HG03066 (cell line): Measurements from ENCODE around the gene AJUBA.
"Not testable (repeated sequence)": the region's sequence is repeated elsewhere in the genome, so short reads cannot be mapped to it uniquely, and the experiment has no call there.

Source experiments
- ATAC-seq: cut with Tn5 transposase; IDR thresholded peaks from one replicate; pipeline ENCODE4 v1.9.1; 2021; ENCODE audit warnings: low read depth; ENCODE audit not compliant: unreplicated experiment

AJUBA gene

DNA sequence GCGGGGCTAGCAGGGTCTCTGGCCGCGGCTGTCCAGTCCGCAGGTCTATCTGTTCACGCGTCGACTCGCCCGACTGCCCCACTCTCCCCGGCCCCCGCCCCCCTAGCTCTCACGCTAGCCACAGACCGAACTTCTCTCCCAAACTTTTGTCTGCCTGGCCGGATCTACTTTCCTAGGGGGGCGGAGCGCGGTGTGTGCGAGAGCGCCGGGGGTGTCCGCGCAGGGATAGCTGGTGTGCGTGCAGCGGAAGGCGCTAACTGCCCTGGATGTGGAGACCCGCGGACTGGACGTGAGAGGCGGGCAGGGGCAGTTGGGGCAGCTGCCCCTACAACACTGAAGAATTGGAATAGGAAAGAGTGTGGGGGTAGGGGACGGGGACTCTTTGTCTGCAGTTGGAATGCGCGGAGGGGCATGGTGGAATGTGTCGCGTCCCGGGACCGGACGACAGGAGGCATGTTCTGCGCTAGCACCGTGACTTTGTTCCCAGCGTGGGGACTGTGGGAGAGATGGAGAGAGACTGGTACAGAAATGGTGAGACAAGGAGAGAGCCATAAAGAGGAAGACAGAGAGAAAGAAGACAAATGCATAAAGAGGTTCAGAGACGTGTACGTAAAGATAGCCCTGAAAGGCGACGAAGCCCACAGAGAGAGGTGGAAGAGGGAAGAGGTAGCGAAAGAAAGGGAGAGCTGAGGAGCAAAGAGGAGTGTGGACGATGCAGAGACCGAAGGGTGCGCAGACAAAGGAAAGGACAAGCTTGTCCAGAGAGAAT, at the start of gene AJUBA:
AJUBA (minus strand) TSS at position 75 of the 769 bp plus-strand sequence. CDS start 285 bp downstream, outside the sequence.
- ATAC-seq, result no peak

DNA sequence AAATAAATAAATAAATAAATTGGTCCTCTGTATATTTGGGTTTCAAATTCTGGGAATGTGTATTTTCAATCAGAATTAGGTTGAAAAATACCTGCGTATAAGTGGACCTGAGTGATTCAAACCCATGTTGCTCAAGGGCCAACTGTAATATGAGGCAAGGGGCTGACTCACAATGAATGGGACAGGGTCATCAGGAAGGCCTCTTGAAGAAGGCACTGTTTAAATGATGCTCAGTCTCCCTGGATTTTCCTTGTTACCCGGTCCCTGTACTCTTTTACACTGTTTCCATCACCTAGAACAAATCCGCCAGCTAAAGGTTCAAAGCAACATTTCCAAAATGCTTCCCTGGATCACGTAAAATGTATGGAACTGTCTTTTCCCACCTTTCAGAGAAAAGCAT, 48.6 kb upstream of the AJUBA start:
- no peak for ATAC-seq

DNA sequence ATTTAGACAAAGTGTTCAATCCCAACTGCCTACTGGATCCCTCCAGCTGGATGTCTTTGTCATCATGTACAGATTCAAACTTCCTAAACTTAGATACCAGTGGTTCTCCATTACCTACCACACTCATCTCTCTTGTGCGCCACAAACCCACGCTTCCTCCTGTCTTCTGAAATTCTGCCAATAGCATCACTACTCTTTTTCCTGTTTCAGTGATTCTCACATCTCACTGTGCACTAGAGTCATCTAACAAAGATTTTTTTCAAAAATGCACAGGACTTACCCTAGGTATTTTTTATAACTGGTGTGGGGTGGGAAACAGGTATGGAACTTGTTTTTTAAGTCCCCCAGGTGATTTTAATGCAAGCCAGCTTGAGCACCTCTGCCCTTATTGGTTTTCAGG, 46.4 kb upstream of the AJUBA start:
- ATAC-seq, result no peak

DNA sequence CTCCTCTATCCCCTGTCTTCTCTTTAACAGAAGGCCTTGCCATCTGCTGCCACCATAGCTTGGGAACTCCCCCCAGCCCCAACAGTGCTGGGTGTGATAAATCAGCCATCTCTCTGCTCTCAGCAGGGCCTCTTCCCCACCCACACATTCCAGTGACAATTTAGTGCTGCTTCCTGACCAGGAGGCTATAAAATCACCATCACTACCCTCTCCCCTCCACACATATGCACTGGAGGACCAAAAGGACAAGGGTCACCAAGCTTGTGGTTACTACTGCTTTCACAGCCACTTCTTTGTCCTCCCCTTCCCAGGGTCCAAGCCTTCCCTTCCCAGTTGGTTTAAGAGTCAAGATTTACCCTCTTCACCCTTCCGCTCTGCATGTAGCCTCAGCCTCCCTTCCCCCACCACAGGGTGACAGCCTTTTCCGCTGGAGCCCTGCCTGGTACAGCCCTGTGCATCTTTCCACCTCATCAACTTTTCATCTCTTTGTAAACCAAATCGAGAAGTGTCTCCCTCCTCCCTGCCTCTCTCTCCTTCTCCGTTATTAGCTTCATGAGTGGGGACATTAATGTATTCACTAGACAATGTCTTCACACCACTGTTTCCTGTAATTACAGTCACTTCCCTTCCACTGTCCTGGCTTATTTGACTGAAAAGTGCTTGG, 42.9 kb upstream of the AJUBA start:
- ATAC-seq, result no peak

DNA sequence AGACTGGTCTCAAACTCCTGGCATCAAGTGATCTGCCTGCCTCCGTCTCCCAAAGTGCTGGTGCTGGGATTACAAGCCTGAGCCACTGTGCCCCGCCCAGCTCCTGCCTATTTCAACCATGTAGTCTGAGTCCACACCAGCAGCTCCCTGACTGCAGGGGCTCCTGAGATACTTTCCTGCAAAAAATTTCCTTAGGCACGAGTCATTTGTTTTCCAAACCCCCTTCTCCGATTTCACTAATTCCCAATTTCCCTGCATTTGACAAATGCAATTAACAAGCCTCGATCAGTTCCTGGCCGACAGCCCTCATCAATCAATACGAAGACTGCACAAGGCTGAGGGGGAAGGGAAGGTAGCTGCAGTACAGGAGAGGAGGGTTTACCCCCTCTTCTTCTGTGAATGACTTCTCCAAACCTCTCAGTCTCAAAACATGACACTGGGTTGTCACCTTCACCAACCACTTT, 42.3 kb upstream of the AJUBA start:
- no peak for ATAC-seq

DNA sequence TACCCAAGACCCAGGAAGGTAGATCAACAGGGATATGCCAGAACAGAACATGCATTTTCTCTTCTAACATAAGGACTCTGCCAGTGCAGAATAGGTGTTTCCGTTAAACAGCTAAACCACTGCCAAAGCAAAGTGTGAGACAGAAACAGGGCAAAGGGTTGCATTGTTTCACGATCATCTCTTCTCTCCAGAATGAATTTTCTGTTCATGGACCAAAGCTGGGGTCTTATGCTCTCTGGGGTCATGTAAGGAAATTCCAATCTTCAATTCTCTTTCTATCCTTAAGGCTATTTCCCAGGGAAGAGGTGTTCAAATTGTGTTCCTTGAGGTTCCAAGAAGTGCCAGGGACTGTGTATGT, 41.4 kb upstream of the AJUBA start:
- ATAC-seq, result no peak

DNA sequence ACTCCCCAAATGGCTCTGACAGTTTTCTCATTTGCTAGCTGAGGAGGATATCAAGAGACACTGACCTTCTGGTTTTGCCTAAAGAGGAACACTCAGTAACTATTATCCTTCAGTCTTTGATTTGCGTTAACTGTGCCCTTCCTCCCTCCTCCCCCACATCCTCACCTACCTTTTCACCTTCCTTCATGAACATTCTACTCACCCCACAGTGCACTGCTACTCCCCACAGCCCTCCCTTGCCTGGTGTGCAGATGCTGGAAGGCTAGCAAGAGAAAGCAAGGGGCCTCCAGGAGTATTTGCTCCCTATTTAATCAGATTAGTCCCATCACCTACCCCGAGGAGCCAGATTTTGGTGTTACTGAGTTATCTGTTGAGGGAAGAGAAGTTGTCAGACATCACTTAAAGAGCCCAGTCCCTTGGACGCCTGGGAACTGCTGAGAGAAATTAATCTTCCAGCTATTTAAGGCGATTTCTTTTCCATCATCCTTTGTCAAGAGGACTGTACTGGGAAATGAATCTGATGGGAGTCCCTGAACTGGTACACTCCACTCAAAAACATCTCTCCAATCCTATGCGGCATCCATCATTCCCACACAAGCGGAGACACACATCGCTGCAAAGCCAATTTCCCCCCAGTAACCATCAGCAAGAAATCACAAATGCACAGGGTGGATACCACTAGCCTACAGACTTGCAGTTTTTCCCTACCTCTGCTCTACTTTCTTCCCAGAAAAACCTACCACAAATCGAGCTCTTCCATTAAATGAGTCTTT, 40.9 kb upstream of the AJUBA start:
- no peak for ATAC-seq

DNA sequence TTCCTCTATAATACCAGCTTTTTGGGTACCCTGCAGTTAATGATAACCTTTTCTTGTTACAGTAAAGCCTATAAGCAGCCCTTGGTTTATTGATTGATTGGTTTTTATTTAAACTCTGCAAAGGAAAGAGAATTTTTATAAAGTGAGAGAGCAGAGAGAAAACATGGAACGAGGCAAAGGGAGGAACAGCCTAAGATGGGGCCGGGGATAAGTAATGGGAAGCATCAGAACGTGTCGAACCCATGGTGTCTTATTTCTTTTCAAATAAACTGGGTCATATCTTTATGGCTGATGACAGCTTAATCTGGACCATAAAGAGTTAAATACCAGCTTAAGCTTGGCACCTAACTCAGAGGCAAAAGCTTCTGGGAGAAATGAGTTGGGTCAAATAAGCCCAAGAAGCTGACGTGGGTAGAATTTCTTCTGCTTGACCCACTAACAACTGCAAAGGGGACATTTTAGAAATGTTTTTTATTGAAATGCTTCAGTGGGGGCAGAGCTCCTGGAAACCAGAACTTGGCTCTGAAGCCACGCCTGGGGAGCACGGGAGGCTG, 39.6 kb upstream of the AJUBA start:
- no peak for ATAC-seq

DNA sequence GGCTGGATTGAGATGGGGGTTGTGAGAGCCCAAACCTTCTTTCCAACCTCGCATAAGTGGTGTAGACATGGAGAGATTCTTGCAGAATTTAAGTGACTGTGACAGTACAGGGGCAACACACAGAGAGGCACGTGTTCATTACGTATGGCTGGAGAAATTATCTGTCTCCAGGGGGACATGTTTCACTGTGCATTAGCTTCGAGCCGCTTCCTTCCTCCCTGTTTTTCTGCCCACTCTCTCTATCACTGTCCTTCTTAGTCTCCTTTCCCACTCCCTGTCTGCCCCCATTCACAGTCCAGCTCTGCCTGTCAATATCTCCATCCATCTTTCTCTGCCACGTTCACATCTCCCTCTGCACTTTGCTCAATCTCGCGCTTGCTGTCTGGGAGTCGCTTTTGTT, 39.1 kb upstream of the AJUBA start:
- no peak for ATAC-seq

DNA sequence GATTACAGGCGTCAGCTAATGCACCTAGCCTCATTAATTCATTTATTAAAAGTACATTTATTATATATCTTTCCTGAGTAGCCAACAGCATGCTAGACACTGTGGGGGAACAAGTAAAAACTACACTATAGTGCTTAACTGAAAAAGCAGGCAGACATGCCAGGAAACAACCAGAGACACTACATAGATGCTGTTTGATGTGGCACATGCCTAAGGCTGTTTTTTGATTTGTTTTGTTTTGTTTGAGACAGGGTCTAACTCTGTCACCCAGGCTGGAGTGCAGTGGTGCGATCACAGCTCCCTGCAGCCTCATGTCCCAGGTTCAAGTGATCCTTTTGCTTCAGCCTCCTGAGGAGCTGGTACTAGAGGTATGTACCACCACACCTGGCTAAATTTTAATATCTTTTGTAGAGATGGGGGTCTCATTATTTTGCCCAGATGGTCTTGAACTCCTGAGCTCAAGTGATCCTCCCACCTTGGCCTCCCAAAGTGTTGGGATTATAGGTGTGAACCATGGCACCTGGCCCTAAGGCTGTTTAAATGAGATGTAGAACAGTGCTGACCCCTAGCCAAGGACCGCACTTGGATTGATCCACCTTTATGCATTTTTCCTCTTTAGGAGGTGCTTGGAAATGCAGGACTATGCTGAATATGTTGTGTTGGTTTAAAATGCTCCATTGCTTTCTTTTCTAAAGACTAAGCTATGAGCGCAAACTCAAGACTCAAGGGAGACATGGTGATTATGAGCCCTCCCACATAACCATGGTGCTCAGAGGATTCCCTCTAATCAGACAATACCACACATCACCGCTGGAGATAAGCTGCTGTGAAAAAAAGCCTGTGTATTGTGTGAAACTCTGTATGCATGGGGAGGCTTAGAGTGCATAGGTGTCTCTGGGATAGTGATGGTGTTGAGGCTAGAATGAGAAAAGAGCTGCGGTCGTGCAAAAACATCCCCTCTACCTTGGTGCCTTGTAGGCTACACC, 38.1 kb upstream of the AJUBA start:
- no peak for ATAC-seq

DNA sequence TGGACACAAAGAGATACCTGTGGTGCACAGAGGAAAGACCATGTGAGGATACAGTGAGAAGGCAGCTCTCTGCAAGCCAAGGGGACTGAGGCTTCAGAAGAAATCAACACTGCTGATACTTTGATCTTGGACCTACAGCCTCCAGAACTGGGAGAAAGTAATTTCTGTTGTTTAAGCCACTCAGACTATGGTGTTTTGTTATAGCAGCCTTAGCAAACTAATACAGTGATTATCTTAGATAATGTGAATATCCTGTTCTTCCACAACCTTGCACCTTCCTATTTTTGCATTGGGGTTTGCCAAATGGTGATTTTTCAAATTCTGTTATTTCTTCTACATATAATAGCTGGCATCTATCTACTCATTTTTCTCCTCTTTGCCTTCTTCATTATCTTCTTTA, 35.8 kb upstream of the AJUBA start:
- no peak for ATAC-seq

DNA sequence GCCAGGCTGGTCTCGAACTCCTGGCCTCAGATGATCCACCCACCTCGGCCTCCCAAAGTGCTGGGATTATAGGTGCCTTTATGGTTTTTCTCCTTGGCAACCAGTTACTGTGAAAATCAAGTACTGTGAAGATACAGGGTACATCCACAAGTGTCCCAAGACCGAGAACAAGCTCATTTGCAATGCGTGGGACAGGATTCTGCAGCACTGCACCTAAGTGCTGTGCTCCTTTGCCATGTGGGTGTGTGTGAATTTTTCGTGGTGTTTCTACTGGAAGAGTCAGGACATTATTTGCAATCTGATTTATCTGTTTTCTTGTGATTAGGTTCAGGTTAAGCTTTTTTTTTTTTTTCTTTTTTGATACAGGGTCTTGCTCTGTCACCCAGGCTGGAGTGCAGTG, 34.7 kb upstream of the AJUBA start:
- ATAC-seq, result no peak

DNA sequence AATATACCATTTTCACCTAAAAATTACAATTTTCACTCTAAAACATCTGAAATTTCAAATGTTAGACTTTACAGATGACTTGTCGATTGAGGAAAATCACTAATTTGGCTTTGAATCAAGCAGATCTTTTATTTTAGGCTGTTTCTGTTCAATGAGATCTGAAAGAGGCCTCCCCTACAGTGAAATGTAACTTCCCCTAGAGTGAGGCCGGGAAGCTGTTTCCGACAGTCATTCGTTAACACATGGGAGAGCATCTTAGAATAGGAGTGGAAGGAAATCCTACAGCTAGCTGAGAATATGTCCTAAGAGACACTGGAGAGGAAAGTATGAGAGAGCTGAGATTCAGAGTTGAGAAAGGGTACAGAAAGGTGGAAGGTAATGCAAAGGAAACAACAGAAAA, 33.3 kb upstream of the AJUBA start:
- no peak for ATAC-seq

DNA sequence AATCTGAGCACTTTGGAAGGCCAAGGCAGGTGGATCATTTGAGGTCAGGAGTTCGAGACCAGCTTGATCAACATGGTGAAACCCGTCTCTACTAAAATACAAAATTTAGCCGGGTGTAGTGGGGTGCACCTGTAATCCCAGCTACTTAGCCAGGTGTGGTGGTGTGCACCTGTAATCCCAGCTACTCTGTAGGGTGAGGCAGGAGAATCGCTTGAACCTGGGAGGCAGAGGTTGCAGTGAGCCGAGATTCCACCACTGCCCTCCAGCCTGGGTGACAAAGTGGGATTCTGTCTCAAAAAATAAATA, 31.4 kb upstream of the AJUBA start:
- not testable (repeated sequence) for ATAC-seq

DNA sequence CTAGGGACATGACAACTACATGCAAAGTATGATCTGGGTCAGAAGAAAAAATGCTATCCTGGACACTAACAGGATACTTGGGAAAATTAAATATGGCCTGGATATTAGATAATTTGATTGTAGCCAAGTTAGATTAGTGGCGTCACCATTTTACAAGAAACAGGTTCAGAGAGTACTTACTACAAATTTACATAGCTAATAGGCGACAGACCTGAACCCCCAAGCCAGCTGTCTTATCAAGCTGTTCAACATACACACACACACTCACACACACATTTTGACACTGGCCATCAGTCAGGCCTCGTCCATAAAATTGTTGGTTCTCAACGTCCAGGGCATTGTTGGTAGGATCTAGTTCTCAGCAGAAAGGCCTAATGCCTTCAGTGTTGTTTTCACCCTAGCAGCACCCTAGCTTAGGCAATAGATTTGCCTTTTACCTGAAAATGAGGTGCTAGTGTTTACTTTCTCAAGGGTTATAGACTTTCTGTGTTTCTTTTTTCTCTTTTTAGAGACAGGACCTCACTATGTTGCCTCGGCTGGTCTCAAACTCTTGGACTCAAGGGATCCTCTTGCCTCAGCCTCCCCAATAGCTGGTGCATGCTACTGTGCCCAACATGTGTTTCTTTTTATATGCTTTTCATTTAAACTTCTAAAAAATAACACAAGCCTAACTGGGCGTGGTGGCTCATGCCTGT, 30.9 kb upstream of the AJUBA start:
- ATAC-seq, result no peak

DNA sequence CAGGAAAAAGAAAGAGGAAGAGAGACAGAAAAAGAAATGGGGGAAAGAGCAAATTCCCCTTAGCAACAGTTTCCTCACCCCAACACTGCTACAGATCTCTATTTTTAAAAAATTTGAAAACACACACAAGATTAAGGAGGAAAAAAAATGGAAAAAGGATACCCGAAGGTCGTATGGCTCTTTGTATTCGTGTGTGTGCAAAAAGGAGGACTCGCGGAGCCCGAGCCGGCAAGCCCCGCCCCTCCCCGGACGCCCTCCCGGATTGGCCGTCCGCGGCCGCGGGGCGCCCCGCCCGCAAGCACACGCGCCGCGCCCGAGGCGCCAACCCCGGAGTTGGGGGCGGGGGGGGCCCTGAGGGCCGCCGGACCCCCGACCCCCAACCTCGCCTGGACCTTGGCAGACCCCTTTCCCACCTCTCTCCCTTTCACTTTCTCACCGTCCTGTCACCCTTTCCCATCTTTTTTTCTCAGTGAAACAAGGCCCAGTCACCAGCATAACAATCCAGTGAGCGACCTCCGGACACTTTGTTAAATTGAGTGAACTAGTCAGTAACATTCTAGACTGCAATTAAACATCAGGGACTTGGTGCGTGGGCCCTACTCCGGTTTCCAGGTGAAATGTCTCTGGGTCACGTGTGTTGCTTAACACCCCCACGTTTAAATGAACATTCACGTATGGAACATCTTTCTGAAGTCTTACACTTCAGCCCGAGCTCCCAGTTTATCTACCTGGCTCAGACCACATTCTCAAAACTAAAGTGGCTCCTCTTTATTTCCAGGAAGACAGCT, 27.8 kb upstream of the AJUBA start, which contains the start of gene C14orf93:
C14orf93 (minus strand) TSS at position 205 of the 788 bp plus-strand sequence. CDS start 11,120 bp downstream, outside the sequence.
- ATAC-seq, result no peak

DNA sequence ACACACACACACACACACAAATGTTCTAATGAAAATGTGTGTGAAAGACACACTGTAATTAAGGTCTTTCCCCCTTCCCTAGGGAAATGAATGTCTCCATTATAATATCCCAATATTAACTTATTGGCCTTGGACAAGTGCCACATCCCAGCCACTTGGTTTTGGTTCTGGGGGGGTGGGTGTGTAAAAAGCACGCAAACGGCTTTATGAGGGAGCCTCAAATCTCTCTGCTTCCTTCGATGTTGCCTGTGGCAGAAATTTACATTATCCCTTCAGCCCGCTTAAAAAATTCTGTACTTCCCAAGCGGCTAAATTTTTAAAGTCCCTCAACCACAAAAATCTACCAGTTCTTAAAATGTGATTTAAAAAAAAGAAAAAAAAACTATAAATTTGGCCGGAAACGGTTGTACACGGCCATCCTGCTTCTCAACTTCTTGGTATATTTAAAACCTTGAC, 27.2 kb upstream of the AJUBA start:
- no peak for ATAC-seq

DNA sequence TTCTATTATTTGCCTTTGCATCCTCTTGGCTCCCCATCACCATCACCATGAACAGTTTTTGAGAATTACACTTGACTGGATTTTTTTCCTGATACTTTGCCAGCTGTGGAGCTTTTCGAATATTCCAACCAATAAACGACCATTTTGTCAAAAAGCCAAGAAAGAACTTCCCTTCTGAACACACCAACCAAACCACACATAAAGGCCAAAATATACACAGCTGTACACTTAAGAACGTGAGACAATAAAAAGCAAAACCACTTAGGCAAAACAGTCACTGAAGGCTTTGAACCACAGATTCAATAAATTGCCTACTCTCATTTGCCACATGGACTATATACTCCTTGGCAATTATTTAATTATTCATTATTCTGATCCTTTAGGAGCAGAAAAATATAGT, 26.5 kb upstream of the AJUBA start:
- no peak for ATAC-seq
